GM10266 (cell line): ENCODE measurements around the gene CTPS1.

ENCODE experiments used
- DNase-seq: peaks from one replicate; pipeline ENCODE4 v3.0.0; 2012; ENCODE audit errors: extremely low spot score
- CTCF ChIP-seq: IDR thresholded peaks from 2 replicates; pipeline ENCODE4 v1.5.1; 2012; ENCODE audit warnings: mild to moderate bottlenecking, low read depth; ENCODE audit not compliant: control insufficient read depth, insufficient read depth; ENCODE audit errors: missing control alignments

CTPS1 gene

GRCh38 chr1:41032147-41032546, 52.7 kb downstream of the CTPS1 start:
- DNase-seq: no peak
- no peak for TF ChIP-seq CTCF

DNA sequence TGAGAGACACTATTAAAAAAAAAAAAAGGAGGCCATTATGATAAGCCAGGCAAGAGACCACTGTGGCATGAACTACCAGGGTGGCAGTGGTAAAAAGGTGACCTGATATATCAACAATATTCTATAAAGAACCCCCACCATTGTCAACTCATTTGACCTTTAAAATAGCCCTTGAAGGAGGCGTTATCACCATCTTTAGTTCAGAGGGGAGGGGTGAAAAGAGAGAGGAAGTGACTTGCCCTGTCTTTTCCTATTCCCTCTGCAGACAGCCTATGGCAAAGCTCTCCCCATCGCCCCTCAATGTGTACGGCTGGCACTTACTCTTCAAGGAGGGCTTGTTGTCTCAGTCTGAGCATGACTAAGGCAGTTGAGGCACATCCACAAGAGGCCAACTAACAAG, 53.8 kb downstream of the CTPS1 start:
- DNase-seq: no peak
- TF ChIP-seq CTCF: no peak

DNA sequence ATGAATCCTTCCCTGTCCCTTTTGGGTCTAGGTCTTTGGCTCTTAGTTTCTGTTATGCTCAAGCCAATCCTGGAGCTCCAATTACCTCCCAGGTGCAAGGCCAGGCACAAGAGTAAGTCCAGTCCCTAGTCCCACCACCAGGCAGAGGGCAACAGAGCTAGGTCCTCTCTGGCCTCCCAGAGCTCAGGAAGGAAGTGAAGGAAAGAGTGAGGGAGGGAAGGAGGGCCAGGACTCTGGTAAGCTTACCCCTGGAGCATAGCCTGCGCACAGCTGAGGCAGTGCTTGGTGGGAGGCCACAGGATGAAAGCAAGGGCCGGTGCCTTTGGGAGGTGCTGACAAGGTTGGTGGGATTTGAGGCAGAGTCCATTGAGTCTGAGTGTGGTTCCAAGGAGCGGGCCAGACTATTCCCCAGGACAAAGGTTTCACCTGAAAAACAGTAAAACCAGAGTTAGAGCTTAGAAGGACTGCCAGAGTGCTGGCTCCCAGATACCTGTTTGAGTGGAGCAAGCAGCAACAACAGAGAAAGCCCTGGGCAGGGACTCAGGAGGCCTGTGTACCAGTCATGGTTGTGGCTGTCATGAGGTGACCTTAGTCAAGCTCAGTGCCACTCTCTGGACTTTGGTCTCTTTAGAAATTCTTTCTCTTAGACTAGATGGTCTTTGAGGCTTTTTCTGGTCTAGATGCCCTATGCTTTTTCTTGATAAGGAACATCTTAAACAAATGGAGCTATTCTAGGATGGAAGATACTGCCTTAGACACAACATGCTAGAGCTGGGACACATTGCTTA, 57.8 kb downstream of the CTPS1 start:
- DNase-seq: no peak
- no peak for TF ChIP-seq CTCF

- no peak for TF ChIP-seq CTCF
- no peak for DNase-seq
Measured at GRCh38 chr1:41038110-41038509, 58.6 kb downstream of the CTPS1 start.

DNA sequence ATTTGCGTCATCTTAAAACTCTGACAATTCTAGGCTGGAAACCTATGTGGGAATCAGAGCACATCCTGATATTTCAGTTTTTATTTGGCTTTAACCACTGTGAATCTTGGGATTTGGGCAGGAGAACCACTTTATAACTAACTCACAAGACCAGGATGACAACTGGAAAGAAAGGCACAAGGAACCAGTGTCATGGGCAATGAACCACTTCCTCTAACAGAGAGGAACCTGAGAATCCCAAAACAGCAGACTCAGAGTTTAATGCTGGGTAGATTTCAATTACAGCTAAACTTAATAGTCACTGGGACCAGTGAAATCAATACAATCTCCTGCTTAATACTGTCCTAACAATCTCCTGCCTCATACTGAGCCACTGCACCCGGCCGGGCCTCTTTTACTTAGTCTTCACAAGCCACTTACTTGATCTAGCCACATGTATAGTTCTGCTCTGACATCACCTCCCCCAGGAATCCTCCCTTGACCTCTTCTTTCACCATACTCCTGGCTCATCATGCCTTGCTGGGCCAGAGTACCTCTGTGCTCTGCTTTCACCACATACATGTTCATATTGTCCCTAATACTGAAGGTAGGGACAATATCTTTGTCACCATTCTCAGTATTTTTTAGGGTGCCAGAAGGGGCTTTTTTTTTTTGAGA, 62.2 kb downstream of the CTPS1 start:
- no peak for TF ChIP-seq CTCF

DNA sequence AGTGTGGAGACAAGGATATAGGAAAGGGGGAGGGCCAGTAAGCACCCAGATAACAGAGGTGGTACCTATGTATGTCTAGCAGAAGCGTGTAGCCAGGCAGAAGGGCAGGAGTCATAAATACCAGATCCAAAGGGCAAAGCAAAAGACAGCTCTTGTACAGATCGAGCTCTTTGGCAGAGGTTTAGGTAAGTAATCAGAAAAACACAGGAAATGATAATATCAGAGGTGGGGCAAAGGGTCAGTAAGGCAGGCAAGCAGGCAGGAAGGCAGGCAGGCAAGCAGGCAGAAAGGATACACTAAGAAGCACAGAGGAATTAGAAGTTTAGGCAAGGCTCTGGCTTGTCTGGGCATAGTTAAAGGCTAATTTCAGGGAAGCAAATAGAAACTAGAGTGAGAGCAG, 64.7 kb downstream of the CTPS1 start:
- no peak for TF ChIP-seq CTCF
- DNase-seq: no peak

More for the DNA sequence above, 62.2 kb downstream of the CTPS1 start:
- no peak for DNase-seq

DNA sequence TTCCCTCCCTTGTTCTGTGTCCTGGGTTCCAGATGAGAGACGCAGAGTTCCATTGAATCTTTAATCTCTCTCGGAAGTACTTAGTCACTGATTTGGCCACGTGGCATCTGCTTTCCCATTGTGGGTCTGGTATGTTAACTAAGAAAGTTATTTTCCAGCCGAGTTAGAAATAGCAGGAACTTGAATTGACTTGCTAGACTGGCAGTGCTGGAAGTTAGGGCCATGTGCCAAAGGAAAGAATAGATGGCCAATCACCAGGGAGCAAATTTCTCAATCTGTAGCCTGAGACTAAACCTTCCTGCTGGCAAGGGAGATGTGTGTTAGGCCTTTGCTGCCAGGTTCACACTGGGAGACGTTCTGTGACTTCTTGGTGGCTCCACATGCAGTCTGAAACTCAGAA, 66.2 kb downstream of the CTPS1 start:
- no peak for DNase-seq
- TF ChIP-seq CTCF: no peak
